RWPE1 (cell line): ENCODE results near the gene PEX26.
"Not testable (repeated sequence)": the region's sequence is repeated elsewhere in the genome, so short reads cannot be mapped to it uniquely, and the experiment has no call there.

ENCODE experiments used
- CTCF ChIA-PET: fragments of 350-600 bp; sonication (Branson Sonifier 250); formaldehyde crosslinking; extraction: SDS; loops from one replicate; lab custom pipeline; 2021; lab: Yijun Ruan, JAX
- POLR2A ChIA-PET: fragments of 400-600 bp; formaldehyde crosslinking; extraction: SDS; loops from one replicate; lab custom pipeline; 2020; ENCODE audit warnings: antibody characterized with exemption; ENCODE audit not compliant: low non-redundant PET; lab: Yijun Ruan, JAX
- DNase-seq: peaks from one replicate; pipeline ENCODE4 v3.0.0; 2012; ENCODE audit warnings: low spot score
- H3K27ac ChIP-seq: fragments of 450-650 bp; 2 replicates; pipeline ENCODE4 v1.5.1; 2017
- CTCF ChIP-seq: fragments of 450-650 bp; conservative IDR thresholded peaks from 2 replicates; pipeline ENCODE4 v1.5.1; 2017; ENCODE audit warnings: low read depth, mild to moderate bottlenecking

Gene PEX26

GRCh38 chr22:18136563-18137320 lies 59.0 kb downstream of the PEX26 start:
- DNase-seq = no peak
- no peak overlapping the region for H3K27ac ChIP-seq
- CTCF ChIA-PET = no interaction called here
- POLR2A ChIA-PET = no interaction called here
- TF ChIP-seq CTCF = no peak

GRCh38 chr22:18141004-18141403 lies 63.2 kb downstream of the PEX26 start:
- H3K27ac ChIP-seq, CTCF ChIA-PET, DNase-seq: not testable (repeated sequence)
- POLR2A ChIA-PET = interaction anchor here (1.1 kb wide), 1 partner anchor 18 kb away, joined by 3 read pairs; no protein-coding TSS in a partner anchor

- no peak for TF ChIP-seq CTCF
- DNase-seq = no peak
- CTCF ChIA-PET = no interaction called here
- H3K27ac ChIP-seq = no peak overlapping the region
- POLR2A ChIA-PET = interaction anchor here (0.6 kb wide), 1 partner anchor 404 kb away, joined by 4 read pairs; no protein-coding TSS in a partner anchor
These were observed 66.3 kb downstream of the PEX26 start for GRCh38 chr22:18144105-18144504.

- ChIA-PET POLR2A (no interaction called here), CTCF (interaction anchor here (0.6 kb wide), 1 partner anchor 16 kb away, joined by 4 read pairs; no protein-coding TSS in a partner anchor)
- no peak overlapping the region for H3K27ac ChIP-seq
- no peak for DNase-seq
- TF ChIP-seq CTCF = no peak
These were observed 68.0 kb downstream of the PEX26 start for GRCh38 chr22:18145676-18146388.

- ChIA-PET POLR2A (no interaction called here), CTCF (no interaction called here)
- TF ChIP-seq CTCF = no peak
- H3K27ac ChIP-seq = no peak overlapping the region
- no peak for DNase-seq
These were observed 68.6 kb downstream of the PEX26 start for GRCh38 chr22:18146389-18146753.

- no peak for DNase-seq
- ChIA-PET CTCF (no interaction called here), POLR2A (no interaction called here)
- H3K27ac ChIP-seq = no peak overlapping the region
- TF ChIP-seq CTCF = no peak
These were observed 70.0 kb downstream of the PEX26 start for GRCh38 chr22:18147791-18148190.
